Panc1 (cell line): ENCODE results near the gene AGXT2. TPM values are rescaled to one million over a fixed set of nuclear protein-coding genes. Genes with fewer than 3 reads are reported as not detected.

Experiments
- ATAC-seq: fragments of 200-7000 bp; cut with Tn5 transposase; 2 replicates; pipeline ENCODE4 v1.9.1; 2020; ENCODE audit warnings: mild to moderate bottlenecking, moderate library complexity
- BruUV-seq: library from RNA; stranded (reverse); fragments of 400-500 nt; replicated peaks from 2 replicates; lab custom pipeline; 2021; lab: Mats Ljungman, UMichigan
- CTCF ChIA-PET: fragments of 300-600 bp; sonication (Branson Sonifier 250); formaldehyde crosslinking; loops from one replicate; lab custom pipeline; 2022; ENCODE audit warnings: antibody characterized with exemption; lab: Charles Lee
- POLR2A ChIA-PET: fragments of 300-600 bp; sonication (Branson Sonifier 250); formaldehyde crosslinking; loops from one replicate; lab custom pipeline; 2022; ENCODE audit warnings: antibody characterized with exemption; lab: Charles Lee
- DNase-seq: peaks from one replicate; pipeline ENCODE4 v3.0.0-alpha.2; 2010; ENCODE audit warnings: low read depth, low spot score
- H3K27ac ChIP-seq: 2 replicates; pipeline ENCODE4 v1.5.1; 2011; ENCODE audit warnings: mild to moderate bottlenecking, low read length, inconsistent platforms
- H3K27me3 ChIP-seq: fragments of 200-500 bp; sonication (Bioruptor generic); 2 replicates; pipeline ENCODE4 v1.6.0; 2014; ENCODE audit warnings: low read length, inconsistent platforms; ENCODE audit not compliant: control insufficient read depth, insufficient read depth
- H3K36me3 ChIP-seq: fragments of 200-500 bp; sonication (Bioruptor generic); 2 replicates; pipeline ENCODE4 v1.5.1; 2014; ENCODE audit warnings: inconsistent platforms, mild to moderate bottlenecking, low read length, moderate library complexity; ENCODE audit not compliant: control insufficient read depth, insufficient read depth
- H3K4me1 ChIP-seq: 2 replicates; pipeline ENCODE4 v1.5.1; 2011; ENCODE audit warnings: inconsistent platforms, mild to moderate bottlenecking, low read length, moderate library complexity; ENCODE audit not compliant: control insufficient read depth, insufficient read depth
- H3K4me3 ChIP-seq, 2 experiments: 2 replicates each; pipeline ENCODE4 v1.5.1; 2011 to 2012; ENCODE audit warnings: low read depth in 2 of 2, low read length in 2 of 2, mild to moderate bottlenecking in 2 of 2, inconsistent platforms in 1 of 2, moderate library complexity in 1 of 2
- H3K9me3 ChIP-seq: fragments of 200-500 bp; sonication (Bioruptor generic); 2 replicates; pipeline ENCODE4 v1.5.1; 2014; ENCODE audit warnings: low read depth, mild to moderate bottlenecking, inconsistent platforms, low read length, moderate library complexity; ENCODE audit not compliant: control insufficient read depth, insufficient read depth
- POLR2AphosphoS5 ChIP-seq: IDR thresholded peaks from 2 replicates; pipeline ENCODE4 v1.6.1; 2012; ENCODE audit warnings: mild to moderate bottlenecking, low read depth, low read length, moderate library complexity
- REST ChIP-seq, 2 experiments: IDR thresholded peaks; 2 replicates each; pipeline ENCODE4 v1.6.1; 2011 to 2012; ENCODE audit warnings: low read depth in 2 of 2, control low read depth in 1 of 2, low read length in 1 of 2, mild to moderate bottlenecking in 1 of 2, moderate library complexity in 1 of 2; ENCODE audit not compliant: insufficient read depth in 1 of 2
- SIN3A ChIP-seq: IDR thresholded peaks from 2 replicates; pipeline ENCODE4 v1.6.1; 2012; ENCODE audit warnings: low read depth, mild to moderate bottlenecking, low read length, moderate library complexity, borderline replicate concordance; ENCODE audit not compliant: insufficient read depth
- TCF7L2 ChIP-seq: IDR thresholded peaks from 2 replicates; pipeline ENCODE4 v1.6.1; 2011; ENCODE audit warnings: mild to moderate bottlenecking, low read depth, low read length, inconsistent platforms
- in situ Hi-C: cut with HindIII; loops from 2 replicates; pipeline ENCODE4 v1.10.0; 2016; ENCODE audit warnings: low sequenced_read_pairs, low pct_unique_long_range_greater_than_20kb
- intact Hi-C: fragments of 100-400 bp; cut with micrococcal nuclease; formaldehyde crosslinking; loops from one replicate; pipeline ENCODE4 v1.10.0; 2022; ENCODE audit not compliant: unreplicated experiment
- total RNA-seq: library from RNA; stranded (reverse); gene quantifications from one replicate; pipeline ENCODE4 v1.2.1, GENCODE V29; 2021; ENCODE audit not compliant: unreplicated experiment
- TF ChIP-seq, protein P1 (sequence below): fragments of 450-650 bp; IDR thresholded peaks from 2 replicates; pipeline ENCODE4 v1.5.1; 2017; ENCODE audit warnings: mild to moderate bottlenecking

Gene AGXT2
- total RNA-seq, 1 experiment from 2014 or later, result not detected

DNA sequence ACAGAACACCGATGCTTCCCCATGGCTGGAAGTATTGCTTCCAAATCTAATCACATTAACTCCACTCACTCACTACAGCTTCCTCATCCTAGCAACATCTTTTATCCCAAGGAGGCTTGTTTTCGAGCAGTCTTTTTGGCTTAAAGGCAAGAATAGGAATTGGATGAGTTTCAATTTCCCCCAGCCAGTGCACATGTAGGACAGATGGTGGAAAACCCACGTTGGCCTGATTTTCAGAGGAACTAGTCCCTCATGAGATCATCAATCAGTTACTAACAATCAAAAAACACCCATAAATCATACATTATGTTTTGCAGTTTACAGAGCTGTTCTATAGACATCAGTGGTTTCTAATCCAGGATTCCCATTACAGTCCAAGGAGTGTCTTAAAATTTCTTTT is 48.5 kb upstream of the AGXT2 start:
- H3K9me3 ChIP-seq, result no peaks in the 10 kb centered on the region
- H3K4me1 ChIP-seq, result no peaks in the 10 kb centered on the region
- no TSS peak for BruUV-seq
- H3K36me3 ChIP-seq, result no peaks in the 10 kb centered on the region
- ATAC-seq, result no peak
- H3K4me3 ChIP-seq, result no peak overlapping the region
- ChIA-PET POLR2A (no interaction called here), CTCF (no interaction called here)
- H3K27ac ChIP-seq, result no peak overlapping the region
- DNase-seq, result no peak
- TF ChIP-seq TCF7L2 (no peak), REST (IDR thresholded peaks at IDR 0.05; ENCODE audit: insufficient read depth in 1 of 2, low read depth in 2 of 2, low read length in 1 of 2) (no peak), POLR2AphosphoS5 (no peak), SIN3A (no peak)
- TF ChIP-seq, protein P1, sequence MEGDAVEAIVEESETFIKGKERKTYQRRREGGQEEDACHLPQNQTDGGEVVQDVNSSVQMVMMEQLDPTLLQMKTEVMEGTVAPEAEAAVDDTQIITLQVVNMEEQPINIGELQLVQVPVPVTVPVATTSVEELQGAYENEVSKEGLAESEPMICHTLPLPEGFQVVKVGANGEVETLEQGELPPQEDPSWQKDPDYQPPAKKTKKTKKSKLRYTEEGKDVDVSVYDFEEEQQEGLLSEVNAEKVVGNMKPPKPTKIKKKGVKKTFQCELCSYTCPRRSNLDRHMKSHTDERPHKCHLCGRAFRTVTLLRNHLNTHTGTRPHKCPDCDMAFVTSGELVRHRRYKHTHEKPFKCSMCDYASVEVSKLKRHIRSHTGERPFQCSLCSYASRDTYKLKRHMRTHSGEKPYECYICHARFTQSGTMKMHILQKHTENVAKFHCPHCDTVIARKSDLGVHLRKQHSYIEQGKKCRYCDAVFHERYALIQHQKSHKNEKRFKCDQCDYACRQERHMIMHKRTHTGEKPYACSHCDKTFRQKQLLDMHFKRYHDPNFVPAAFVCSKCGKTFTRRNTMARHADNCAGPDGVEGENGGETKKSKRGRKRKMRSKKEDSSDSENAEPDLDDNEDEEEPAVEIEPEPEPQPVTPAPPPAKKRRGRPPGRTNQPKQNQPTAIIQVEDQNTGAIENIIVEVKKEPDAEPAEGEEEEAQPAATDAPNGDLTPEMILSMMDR, result no peak
- intact Hi-C loops (no loop called here), in situ Hi-C loops (no loop called here)
- H3K27me3 ChIP-seq, result no peaks in the 10 kb centered on the region

DNA sequence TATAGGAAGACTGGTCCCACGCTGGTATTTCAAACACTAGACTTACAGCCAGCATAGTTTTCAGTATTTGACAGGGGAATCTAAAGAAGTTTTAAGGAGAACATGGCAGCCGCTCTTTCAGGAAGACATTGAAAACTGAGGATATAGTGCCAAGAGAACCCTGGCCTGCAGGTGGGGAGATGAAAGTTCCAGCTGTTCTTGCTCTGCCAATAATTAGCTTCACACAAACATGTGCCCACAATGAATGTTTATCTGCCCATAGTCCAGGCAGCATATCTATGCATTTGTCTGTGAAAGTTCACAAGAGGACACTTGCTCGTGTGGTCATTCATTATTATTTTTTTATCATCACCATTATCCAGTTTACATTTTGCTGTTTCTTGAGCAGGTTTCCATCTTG is 47.6 kb upstream of the AGXT2 start:
- H3K27me3 ChIP-seq, result no peaks in the 10 kb centered on the region
- H3K4me1 ChIP-seq, result no peaks in the 10 kb centered on the region
- intact Hi-C loops (no loop called here), in situ Hi-C loops (no loop called here)
- no peak overlapping the region for H3K27ac ChIP-seq
- ChIA-PET POLR2A (no interaction called here), CTCF (no interaction called here)
- no TSS peak for BruUV-seq
- no peak for TF ChIP-seq SIN3A
- no peak for TF ChIP-seq REST (IDR thresholded peaks at IDR 0.05; ENCODE audit: insufficient read depth in 1 of 2, low read depth in 2 of 2, low read length in 1 of 2)
- TF ChIP-seq POLR2AphosphoS5, result no peak
- TF ChIP-seq, protein P1, result no peak
- TF ChIP-seq TCF7L2, result no peak
- no peak for DNase-seq
- no peak for ATAC-seq
- no peak overlapping the region for H3K4me3 ChIP-seq
- no peaks in the 10 kb centered on the region for H3K9me3 ChIP-seq
- no peaks in the 10 kb centered on the region for H3K36me3 ChIP-seq
